ENCODE data around the gene SMIM33. TPM values are rescaled to one million over a fixed set of nuclear protein-coding genes. Genes with fewer than 3 reads are reported as not detected.

The SMIM33 gene
- total RNA-seq, 1 experiment from 2014 or later, result not detected

- H3K36me3 Mint-ChIP-seq, result no peaks in the 10 kb centered on the region
- H3K9me3 Mint-ChIP-seq, result no peaks in the 10 kb centered on the region
- H3K27me3 Mint-ChIP-seq (ENCODE audit: low read depth), result no peaks in the 10 kb centered on the region
- H3K4me1 Mint-ChIP-seq, result peaks cover under 1% of the 10 kb centered on the region; the same call in 1 of the 2 replicates
- ChIA-PET POLR2A (no interaction called here), CTCF (no interaction called here)
- H3K4me3 Mint-ChIP-seq, result no peak overlapping the region
- ATAC-seq (no peak), DNase-seq (ENCODE audit: low spot score) (no peak)
- no peak for TF ChIP-seq NR2C2 (CRISPR knock-in tag; IDR thresholded peaks at IDR 0.05)
- TF ChIP-seq JUN (CRISPR knock-in tag; IDR thresholded peaks at IDR 0.05), result no peak
- TF ChIP-seq, protein P1, sequence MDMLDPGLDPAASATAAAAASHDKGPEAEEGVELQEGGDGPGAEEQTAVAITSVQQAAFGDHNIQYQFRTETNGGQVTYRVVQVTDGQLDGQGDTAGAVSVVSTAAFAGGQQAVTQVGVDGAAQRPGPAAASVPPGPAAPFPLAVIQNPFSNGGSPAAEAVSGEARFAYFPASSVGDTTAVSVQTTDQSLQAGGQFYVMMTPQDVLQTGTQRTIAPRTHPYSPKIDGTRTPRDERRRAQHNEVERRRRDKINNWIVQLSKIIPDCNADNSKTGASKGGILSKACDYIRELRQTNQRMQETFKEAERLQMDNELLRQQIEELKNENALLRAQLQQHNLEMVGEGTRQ (CRISPR knock-in tag; IDR thresholded peaks at IDR 0.05), result no peak
- no peak for TF ChIP-seq IRF2 (CRISPR knock-in tag; IDR thresholded peaks at IDR 0.05; ENCODE audit: borderline replicate concordance, low read depth)
- no peak for TF ChIP-seq CREM (CRISPR knock-in tag; IDR thresholded peaks at IDR 0.05)
- TF ChIP-seq ZNF232 (CRISPR knock-in tag; IDR thresholded peaks at IDR 0.05), result no peak
- TF ChIP-seq CBFB (CRISPR knock-in tag; IDR thresholded peaks at IDR 0.05; ENCODE audit: low read depth), result no peak
- TF ChIP-seq, protein P2, sequence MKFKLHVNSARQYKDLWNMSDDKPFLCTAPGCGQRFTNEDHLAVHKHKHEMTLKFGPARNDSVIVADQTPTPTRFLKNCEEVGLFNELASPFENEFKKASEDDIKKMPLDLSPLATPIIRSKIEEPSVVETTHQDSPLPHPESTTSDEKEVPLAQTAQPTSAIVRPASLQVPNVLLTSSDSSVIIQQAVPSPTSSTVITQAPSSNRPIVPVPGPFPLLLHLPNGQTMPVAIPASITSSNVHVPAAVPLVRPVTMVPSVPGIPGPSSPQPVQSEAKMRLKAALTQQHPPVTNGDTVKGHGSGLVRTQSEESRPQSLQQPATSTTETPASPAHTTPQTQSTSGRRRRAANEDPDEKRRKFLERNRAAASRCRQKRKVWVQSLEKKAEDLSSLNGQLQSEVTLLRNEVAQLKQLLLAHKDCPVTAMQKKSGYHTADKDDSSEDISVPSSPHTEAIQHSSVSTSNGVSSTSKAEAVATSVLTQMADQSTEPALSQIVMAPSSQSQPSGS (CRISPR knock-in tag; IDR thresholded peaks at IDR 0.05; ENCODE audit: borderline replicate concordance, low read depth), result no peak
- TF ChIP-seq PRRX2 (CRISPR knock-in tag; IDR thresholded peaks at IDR 0.05), result no peak
- TF ChIP-seq, protein P3, sequence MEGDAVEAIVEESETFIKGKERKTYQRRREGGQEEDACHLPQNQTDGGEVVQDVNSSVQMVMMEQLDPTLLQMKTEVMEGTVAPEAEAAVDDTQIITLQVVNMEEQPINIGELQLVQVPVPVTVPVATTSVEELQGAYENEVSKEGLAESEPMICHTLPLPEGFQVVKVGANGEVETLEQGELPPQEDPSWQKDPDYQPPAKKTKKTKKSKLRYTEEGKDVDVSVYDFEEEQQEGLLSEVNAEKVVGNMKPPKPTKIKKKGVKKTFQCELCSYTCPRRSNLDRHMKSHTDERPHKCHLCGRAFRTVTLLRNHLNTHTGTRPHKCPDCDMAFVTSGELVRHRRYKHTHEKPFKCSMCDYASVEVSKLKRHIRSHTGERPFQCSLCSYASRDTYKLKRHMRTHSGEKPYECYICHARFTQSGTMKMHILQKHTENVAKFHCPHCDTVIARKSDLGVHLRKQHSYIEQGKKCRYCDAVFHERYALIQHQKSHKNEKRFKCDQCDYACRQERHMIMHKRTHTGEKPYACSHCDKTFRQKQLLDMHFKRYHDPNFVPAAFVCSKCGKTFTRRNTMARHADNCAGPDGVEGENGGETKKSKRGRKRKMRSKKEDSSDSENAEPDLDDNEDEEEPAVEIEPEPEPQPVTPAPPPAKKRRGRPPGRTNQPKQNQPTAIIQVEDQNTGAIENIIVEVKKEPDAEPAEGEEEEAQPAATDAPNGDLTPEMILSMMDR (IDR thresholded peaks at IDR 0.05), result no peak
- TF ChIP-seq, protein P4, sequence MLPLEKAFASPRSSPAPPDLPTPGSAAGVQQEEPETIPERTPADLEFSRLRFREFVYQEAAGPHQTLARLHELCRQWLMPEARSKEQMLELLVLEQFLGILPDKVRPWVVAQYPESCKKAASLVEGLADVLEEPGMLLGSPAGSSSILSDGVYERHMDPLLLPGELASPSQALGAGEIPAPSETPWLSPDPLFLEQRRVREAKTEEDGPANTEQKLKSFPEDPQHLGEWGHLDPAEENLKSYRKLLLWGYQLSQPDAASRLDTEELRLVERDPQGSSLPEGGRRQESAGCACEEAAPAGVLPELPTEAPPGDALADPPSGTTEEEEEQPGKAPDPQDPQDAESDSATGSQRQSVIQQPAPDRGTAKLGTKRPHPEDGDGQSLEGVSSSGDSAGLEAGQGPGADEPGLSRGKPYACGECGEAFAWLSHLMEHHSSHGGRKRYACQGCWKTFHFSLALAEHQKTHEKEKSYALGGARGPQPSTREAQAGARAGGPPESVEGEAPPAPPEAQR (CRISPR knock-in tag; IDR thresholded peaks at IDR 0.05), result no peak
- TF ChIP-seq ETV6 (CRISPR knock-in tag; IDR thresholded peaks at IDR 0.05), result no peak
- TF ChIP-seq, protein P5, sequence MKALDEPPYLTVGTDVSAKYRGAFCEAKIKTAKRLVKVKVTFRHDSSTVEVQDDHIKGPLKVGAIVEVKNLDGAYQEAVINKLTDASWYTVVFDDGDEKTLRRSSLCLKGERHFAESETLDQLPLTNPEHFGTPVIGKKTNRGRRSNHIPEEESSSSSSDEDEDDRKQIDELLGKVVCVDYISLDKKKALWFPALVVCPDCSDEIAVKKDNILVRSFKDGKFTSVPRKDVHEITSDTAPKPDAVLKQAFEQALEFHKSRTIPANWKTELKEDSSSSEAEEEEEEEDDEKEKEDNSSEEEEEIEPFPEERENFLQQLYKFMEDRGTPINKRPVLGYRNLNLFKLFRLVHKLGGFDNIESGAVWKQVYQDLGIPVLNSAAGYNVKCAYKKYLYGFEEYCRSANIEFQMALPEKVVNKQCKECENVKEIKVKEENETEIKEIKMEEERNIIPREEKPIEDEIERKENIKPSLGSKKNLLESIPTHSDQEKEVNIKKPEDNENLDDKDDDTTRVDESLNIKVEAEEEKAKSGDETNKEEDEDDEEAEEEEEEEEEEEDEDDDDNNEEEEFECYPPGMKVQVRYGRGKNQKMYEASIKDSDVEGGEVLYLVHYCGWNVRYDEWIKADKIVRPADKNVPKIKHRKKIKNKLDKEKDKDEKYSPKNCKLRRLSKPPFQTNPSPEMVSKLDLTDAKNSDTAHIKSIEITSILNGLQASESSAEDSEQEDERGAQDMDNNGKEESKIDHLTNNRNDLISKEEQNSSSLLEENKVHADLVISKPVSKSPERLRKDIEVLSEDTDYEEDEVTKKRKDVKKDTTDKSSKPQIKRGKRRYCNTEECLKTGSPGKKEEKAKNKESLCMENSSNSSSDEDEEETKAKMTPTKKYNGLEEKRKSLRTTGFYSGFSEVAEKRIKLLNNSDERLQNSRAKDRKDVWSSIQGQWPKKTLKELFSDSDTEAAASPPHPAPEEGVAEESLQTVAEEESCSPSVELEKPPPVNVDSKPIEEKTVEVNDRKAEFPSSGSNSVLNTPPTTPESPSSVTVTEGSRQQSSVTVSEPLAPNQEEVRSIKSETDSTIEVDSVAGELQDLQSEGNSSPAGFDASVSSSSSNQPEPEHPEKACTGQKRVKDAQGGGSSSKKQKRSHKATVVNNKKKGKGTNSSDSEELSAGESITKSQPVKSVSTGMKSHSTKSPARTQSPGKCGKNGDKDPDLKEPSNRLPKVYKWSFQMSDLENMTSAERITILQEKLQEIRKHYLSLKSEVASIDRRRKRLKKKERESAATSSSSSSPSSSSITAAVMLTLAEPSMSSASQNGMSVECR (CRISPR knock-in tag; IDR thresholded peaks at IDR 0.05; ENCODE audit: borderline replicate concordance), result no peak
- no peak for TF ChIP-seq HMGA2 (CRISPR knock-in tag; IDR thresholded peaks at IDR 0.05)
- H3K27ac Mint-ChIP-seq, result no peak overlapping the region
Measured at GRCh38 chr5:139453683-139454567, 16.9 kb upstream of the SMIM33 start.
